IMR-90 (cell line): ENCODE measurements around the gene FGF6. TPM values are rescaled to one million over a fixed set of nuclear protein-coding genes. Genes with fewer than 3 reads are reported as not detected.

Source experiments
- ATAC-seq: fragments of 200-7000 bp; cut with Tn5 transposase; 2 replicates; pipeline ENCODE4 v1.9.1; 2020; ENCODE audit warnings: low read depth, mild to moderate bottlenecking, moderate library complexity
- BruUV-seq: library from RNA; stranded (reverse); fragments of 400-500 nt; replicated peaks from 2 replicates; lab custom pipeline; 2021; lab: Mats Ljungman, UMichigan
- CTCF ChIA-PET: fragments of 300-600 bp; formaldehyde crosslinking; extraction: SDS; loops from one replicate; lab custom pipeline; 2021; ENCODE audit warnings: antibody characterized with exemption; lab: Yijun Ruan, JAX
- POLR2A ChIA-PET: fragments of 300-600 bp; sonication (Branson Sonifier 250); formaldehyde crosslinking; loops from one replicate; lab custom pipeline; 2022; ENCODE audit warnings: antibody characterized with exemption; ENCODE audit not compliant: unreplicated experiment; lab: Charles Lee
- DNase-seq: peaks from one replicate; pipeline ENCODE4 v3.0.0; 2013
- H2AFZ ChIP-seq: replicated peaks from 2 replicates; pipeline ENCODE3; 2013; ENCODE audit warnings: low read length, mild to moderate bottlenecking; ENCODE audit not compliant: poor library complexity
- H2AK5ac ChIP-seq: 2 replicates; pipeline ENCODE4 v1.6.1; 2013; ENCODE audit warnings: low read depth, low read length, inconsistent platforms
- H2AK9ac ChIP-seq: replicated peaks from 2 replicates; pipeline ENCODE3; 2013; ENCODE audit warnings: mild to moderate bottlenecking, low read depth, low read length, moderate library complexity; ENCODE audit not compliant: poor library complexity
- H2BK120ac ChIP-seq: 2 replicates; pipeline ENCODE4 v1.6.1; 2013; ENCODE audit warnings: low read depth, low read length, inconsistent platforms
- H2BK15ac ChIP-seq: 3 replicates; pipeline ENCODE4 v1.6.1; 2013; ENCODE audit warnings: low read depth, low read length, inconsistent platforms
- H2BK20ac ChIP-seq: 2 replicates; pipeline ENCODE4 v1.6.1; 2013; ENCODE audit warnings: low read depth, mild to moderate bottlenecking, inconsistent platforms, low read length, moderate library complexity
- H2BK5ac ChIP-seq: 2 replicates; pipeline ENCODE4 v1.6.1; 2013; ENCODE audit warnings: mild to moderate bottlenecking, low read depth, low read length, inconsistent platforms; ENCODE audit not compliant: poor library complexity, severe bottlenecking
- H3K14ac ChIP-seq: replicated peaks from 2 replicates; pipeline ENCODE4 v1.6.1; 2013; ENCODE audit warnings: low read depth, low read length, inconsistent platforms
- H3K18ac ChIP-seq: 2 replicates; pipeline ENCODE4 v1.6.1; 2013; ENCODE audit warnings: low read depth, low read length, control low read depth
- H3K23ac ChIP-seq: 2 replicates; pipeline ENCODE4 v1.6.1; 2013; ENCODE audit warnings: low read depth, low read length, inconsistent platforms
- H3K27ac ChIP-seq: 2 replicates; pipeline ENCODE4 v1.5.1; 2013; ENCODE audit warnings: mild to moderate bottlenecking, control low read depth, low read length; ENCODE audit not compliant: insufficient read depth
- H3K27me3 ChIP-seq: 2 replicates; pipeline ENCODE4 v1.6.1; 2013; ENCODE audit warnings: low read length; ENCODE audit not compliant: control insufficient read depth, insufficient read depth
- H3K36me3 ChIP-seq: 2 replicates; pipeline ENCODE4 v1.6.1; 2013; ENCODE audit warnings: low read length, mixed read lengths; ENCODE audit not compliant: control insufficient read depth, insufficient read depth
- H3K4ac ChIP-seq: 2 replicates; pipeline ENCODE4 v1.6.1; 2013; ENCODE audit warnings: low read depth, low read length, inconsistent platforms
- H3K4me1 ChIP-seq: 2 replicates; pipeline ENCODE4 v1.6.1; 2013; ENCODE audit warnings: low read length, mixed read lengths; ENCODE audit not compliant: control insufficient read depth, insufficient read depth
- H3K4me2 ChIP-seq: 2 replicates; pipeline ENCODE4 v1.6.1; 2013; ENCODE audit warnings: low read depth, mild to moderate bottlenecking, control low read depth, low read length, moderate library complexity
- H3K4me3 ChIP-seq: 2 replicates; pipeline ENCODE4 v1.5.1; 2013; ENCODE audit warnings: low read depth, mild to moderate bottlenecking, control low read depth, low read length, moderate library complexity; ENCODE audit not compliant: insufficient read depth
- H3K56ac ChIP-seq: 2 replicates; pipeline ENCODE4 v1.6.1; 2013; ENCODE audit warnings: low read length, inconsistent platforms; ENCODE audit not compliant: insufficient read depth; ENCODE audit errors: extremely low read depth
- H3K79me1 ChIP-seq, 2 experiments: 2 replicates each; pipeline ENCODE4 v1.6.1; 2013; ENCODE audit warnings: low read length in 2 of 2, inconsistent platforms in 1 of 2, low read depth in 1 of 2
- H3K9ac ChIP-seq: 2 replicates; pipeline ENCODE4 v1.6.1; 2013; ENCODE audit warnings: low read depth, low read length, control low read depth
- H3K9me1 ChIP-seq: 2 replicates; pipeline ENCODE4 v1.6.1; 2013; ENCODE audit warnings: low read length, inconsistent platforms; ENCODE audit not compliant: insufficient read depth
- H3K9me3 ChIP-seq: 2 replicates; pipeline ENCODE4 v1.6.1; 2013; ENCODE audit warnings: low read length; ENCODE audit not compliant: control insufficient read depth, insufficient read depth
- H4K20me1 ChIP-seq: 2 replicates; pipeline ENCODE4 v1.6.1; 2013; ENCODE audit warnings: low read length, inconsistent platforms; ENCODE audit not compliant: insufficient read depth
- H4K5ac ChIP-seq: 2 replicates; pipeline ENCODE4 v1.6.1; 2013; ENCODE audit warnings: mild to moderate bottlenecking, low read depth, low read length, control low read depth
- H4K8ac ChIP-seq, 2 experiments: 2 replicates each; pipeline ENCODE4 v1.6.1; 2013; ENCODE audit warnings: low read depth in 2 of 2, low read length in 2 of 2, control low read depth in 1 of 2, inconsistent platforms in 1 of 2
- H4K91ac ChIP-seq: 2 replicates; pipeline ENCODE4 v1.6.1; 2013; ENCODE audit warnings: low read depth, low read length, inconsistent platforms; ENCODE audit not compliant: insufficient read depth
- MAFK ChIP-seq: IDR thresholded peaks from 2 replicates; pipeline ENCODE4 v1.6.1; 2012; ENCODE audit warnings: low read depth, low read length, improper control_type of control experiment
- MAZ ChIP-seq: IDR thresholded peaks from 2 replicates; pipeline ENCODE4 v1.6.1; 2012; ENCODE audit warnings: low read depth, mild to moderate bottlenecking, low read length, improper control_type of control experiment, moderate library complexity, borderline replicate concordance
- MXI1 ChIP-seq: IDR thresholded peaks from 2 replicates; pipeline ENCODE4 v1.6.1; 2012; ENCODE audit warnings: low read depth, mild to moderate bottlenecking, low read length, moderate library complexity, borderline replicate concordance
- RAD21 ChIP-seq: IDR thresholded peaks from 2 replicates; pipeline ENCODE4 v1.6.1; 2012; ENCODE audit warnings: low read length, improper control_type of control experiment
- WGBS, 2 experiments: methylation state at CpG; one replicate each; pipeline versions ENCODE4 v1.1.5 to v1.1.7; 2013; ENCODE audit warnings: missing lambda C conversion rate in 2 of 2; ENCODE audit not compliant: insufficient read length in 1 of 2; ENCODE audit errors: extremely low coverage in 2 of 2; 5-methylcytosine and 5-hydroxymethylcytosine counted together
- dilution Hi-C: fragments of 300-500 bp; cut with HindIII; formaldehyde crosslinking; loops from one replicate; pipeline ENCODE4 v1.14.3; 2018; ENCODE audit warnings: low sequenced_read_pairs; ENCODE audit not compliant: unreplicated experiment
- in situ Hi-C: fragments of 300-500 bp; cut with MboI; formaldehyde crosslinking; loops from 3 replicates; pipeline ENCODE4 v1.14.3; 2019; ENCODE audit warnings: low sequenced_read_pairs, inconsistent platforms, mixed read lengths
- intact Hi-C: fragments of 100-400 bp; cut with micrococcal nuclease; formaldehyde crosslinking; loops from 2 replicates; pipeline ENCODE4 v1.10.0; 2022
- polyA plus RNA-seq, 3 experiments: library from polyadenylated mRNA; depleted of rRNA; stranded (reverse); fragments of >200 nt; gene quantifications; 2 replicates each; pipeline ENCODE4 v1.2.3, GENCODE V29; 2012; ENCODE audit warnings: low replicate concordance in 1 of 3
- total RNA-seq: library from RNA; depleted of rRNA; stranded (reverse); fragments of >200 nt; gene quantifications from 2 replicates; pipeline ENCODE4 v1.2.3, GENCODE V29; 2012

Gene FGF6
- total and polyA plus RNA-seq, 2 of the 4 experiments (the other 2 are of a cell fraction), result not detected

DNA sequence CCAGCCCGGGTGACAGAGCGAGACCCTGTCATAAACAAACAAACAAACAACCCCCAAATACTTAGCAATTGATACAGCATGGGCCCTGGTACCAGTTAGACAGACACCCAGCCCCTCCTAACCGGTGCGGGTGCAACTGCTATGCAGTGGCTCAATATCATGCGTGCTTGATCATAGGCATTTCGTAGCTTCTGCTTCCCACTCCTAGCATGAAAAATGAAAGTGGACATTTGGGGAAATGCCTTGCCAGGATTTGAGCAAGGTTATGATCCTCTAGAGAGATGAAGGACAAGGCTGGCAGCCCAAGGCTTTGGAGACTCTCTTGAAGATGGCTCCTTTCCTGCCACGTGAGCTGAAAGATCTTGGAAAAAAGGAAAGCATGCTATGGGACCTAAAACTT is 13.7 kb downstream of the FGF6 start:
- H3K9me1 ChIP-seq, result no peaks in the 10 kb centered on the region; the same call in 1 of the 2 replicates
- H2AK5ac ChIP-seq, result no peak overlapping the region
- WGBS, 2 experiments, result 20% methylated on average over 1 of the region's 7 CpGs; no CpG with 5 or more reads in 1 of the 2 experiments
- no peak overlapping the region for H2BK15ac ChIP-seq
- H3K27me3 ChIP-seq, result peaks cover 5% of the 10 kb centered on the region; the same call in 1 of the 2 replicates
- H3K56ac ChIP-seq, result no peak overlapping the region
- no peak overlapping the region for H3K18ac ChIP-seq
- no peak overlapping the region for H3K4me2 ChIP-seq
- H4K91ac ChIP-seq, result no peak overlapping the region
- dilution Hi-C loops (no loop called here), in situ Hi-C loops (no loop called here), intact Hi-C loops (no loop called here)
- H2BK20ac ChIP-seq, result no peak overlapping the region
- H3K9ac ChIP-seq, result no peak overlapping the region
- DNase-seq, result no peak
- no peak overlapping the region for H2AFZ ChIP-seq
- no peak overlapping the region for H2BK5ac ChIP-seq
- no peaks in the 10 kb centered on the region for H4K20me1 ChIP-seq
- H3K27ac ChIP-seq, result no peak overlapping the region
- H3K36me3 ChIP-seq, result no peaks in the 10 kb centered on the region
- H2BK120ac ChIP-seq, result no peak overlapping the region
- ChIA-PET POLR2A (no interaction called here), CTCF (no interaction called here)
- no peak for ATAC-seq
- no peak overlapping the region for H3K4ac ChIP-seq
- H3K4me3 ChIP-seq, result no peak overlapping the region
- no peak for TF ChIP-seq RAD21
- TF ChIP-seq MXI1, result no peak
- no peak for TF ChIP-seq MAFK
- TF ChIP-seq MAZ, result no peak
- H3K9me3 ChIP-seq, result no peaks in the 10 kb centered on the region
- H3K4me1 ChIP-seq, result no peaks in the 10 kb centered on the region
- H4K5ac ChIP-seq, result no peak overlapping the region
- H4K8ac ChIP-seq, result no peak overlapping the region
- H3K23ac ChIP-seq, result no peak overlapping the region
- H3K14ac ChIP-seq, result no peak overlapping the region
- no TSS peak for BruUV-seq
- H2AK9ac ChIP-seq, result no peak overlapping the region
- no peaks in the 10 kb centered on the region for H3K79me1 ChIP-seq
